Measurements from ENCODE around the gene ITPRID2.

ITPRID2 gene

DNA sequence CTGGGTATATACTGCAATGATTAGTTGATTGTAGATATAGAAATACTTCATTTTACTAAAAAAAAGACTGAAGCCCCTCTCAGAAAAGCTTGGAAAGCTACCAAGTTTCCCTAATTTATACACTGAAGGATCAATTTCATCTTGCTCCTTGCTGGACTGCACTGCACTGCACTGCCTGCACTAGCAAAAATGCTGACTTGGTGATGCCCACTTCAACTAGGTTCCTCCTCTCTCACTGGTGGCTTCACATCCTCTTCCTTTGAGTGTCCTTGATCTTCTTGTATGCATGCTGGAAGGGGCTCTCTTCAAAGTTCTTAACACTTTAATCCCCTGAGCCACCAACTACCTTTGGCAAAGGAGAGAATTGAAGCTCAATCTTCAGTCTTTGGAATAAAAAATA, 31.7 kb upstream of the ITPRID2 start:
- Histone ChIP-seq H2AK5ac (ENCODE audit: low read length) (no peak overlapping the region), H4K8ac (ENCODE audit: low read depth, low read length) (no peak overlapping the region), H3K79me2 (ENCODE audit: control insufficient read depth, insufficient read depth, low read length, poor library complexity) (no peaks in the 10 kb centered on the region), H3K4me2 (ENCODE audit: low read length) (no peak overlapping the region), H3K23ac (ENCODE audit: low read length) (no peak overlapping the region), H2AFZ (ENCODE audit: insufficient read depth, low read length, poor library complexity) (no peak overlapping the region), H3K18ac (ENCODE audit: low read length) (no peak overlapping the region), H3K9me3 (ENCODE audit: insufficient read depth, low read depth, low read length) (no peaks in the 10 kb centered on the region), H4K91ac (ENCODE audit: low read depth, low read length) (no peak overlapping the region), H4K12ac (ENCODE audit: low read depth, low read length) (no peak overlapping the region), H3K79me1 (ENCODE audit: low read length) (no peaks in the 10 kb centered on the region), H2BK120ac (ENCODE audit: insufficient read depth, low read length, poor library complexity) (no peak overlapping the region), H3K4me3 (ENCODE audit: low read depth, low read length) (no peak overlapping the region), H3K27ac (ENCODE audit: low read depth, low read length) (no peak overlapping the region), H3K14ac (ENCODE audit: low read length) (no peak overlapping the region), H3K27me3 (ENCODE audit: insufficient read depth, low read length) (no peaks in the 10 kb centered on the region), H2BK5ac (ENCODE audit: low read depth, low read length, poor library complexity) (no peak overlapping the region), H3K4ac (ENCODE audit: low read depth, low read length) (no peak overlapping the region), H2BK12ac (ENCODE audit: low read length) (no peak overlapping the region), H3K4me1 (ENCODE audit: control insufficient read depth in 1 of 2, insufficient read depth in 2 of 2, low read length in 2 of 2) (no peaks in the 10 kb centered on the region), H3K9ac (ENCODE audit: low read length) (no peak overlapping the region), H3K36me3 (ENCODE audit: control insufficient read depth in 1 of 2, insufficient read depth in 2 of 2, low read length in 2 of 2) (no peaks in the 10 kb centered on the region)
- DNase-seq = no peak

DNA sequence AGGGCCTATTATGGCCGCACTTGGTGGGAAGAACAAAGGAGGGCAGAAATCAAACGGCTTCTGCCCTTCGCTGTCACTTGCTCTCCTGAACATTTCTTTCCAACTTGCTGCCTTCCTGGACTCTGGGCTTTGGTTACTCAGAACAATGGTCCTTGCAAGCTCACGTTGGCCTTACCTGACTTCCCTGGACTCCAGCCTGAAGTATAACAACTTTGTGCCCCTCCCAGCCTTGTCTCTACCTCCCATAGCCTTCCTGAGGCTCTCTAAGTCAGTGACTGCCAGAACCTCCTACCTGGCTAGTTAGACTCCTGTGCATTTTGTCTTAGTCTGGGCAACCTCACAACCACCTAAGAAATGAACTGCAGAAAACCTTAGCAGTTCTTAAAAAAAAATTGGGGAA, 30.2 kb upstream of the ITPRID2 start:
- Histone ChIP-seq H3K79me1 (ENCODE audit: low read length) (no peaks in the 10 kb centered on the region), H4K8ac (ENCODE audit: low read depth, low read length) (no peak overlapping the region), H3K23ac (ENCODE audit: low read length) (no peak overlapping the region), H2AK5ac (ENCODE audit: low read length) (no peak overlapping the region), H3K36me3 (ENCODE audit: control insufficient read depth in 1 of 2, insufficient read depth in 2 of 2, low read length in 2 of 2) (no peaks in the 10 kb centered on the region), H2BK5ac (ENCODE audit: low read depth, low read length, poor library complexity) (no peak overlapping the region), H4K91ac (ENCODE audit: low read depth, low read length) (no peak overlapping the region), H2AFZ (ENCODE audit: insufficient read depth, low read length, poor library complexity) (no peak overlapping the region), H3K14ac (ENCODE audit: low read length) (no peak overlapping the region), H3K18ac (ENCODE audit: low read length) (no peak overlapping the region), H3K4me1 (ENCODE audit: control insufficient read depth in 1 of 2, insufficient read depth in 2 of 2, low read length in 2 of 2) (no peaks in the 10 kb centered on the region), H3K4me2 (ENCODE audit: low read length) (no peak overlapping the region), H3K27me3 (ENCODE audit: insufficient read depth, low read length) (no peaks in the 10 kb centered on the region), H3K9ac (ENCODE audit: low read length) (no peak overlapping the region), H4K12ac (ENCODE audit: low read depth, low read length) (no peak overlapping the region), H3K79me2 (ENCODE audit: control insufficient read depth, insufficient read depth, low read length, poor library complexity) (no peaks in the 10 kb centered on the region), H3K4me3 (ENCODE audit: low read depth, low read length) (no peak overlapping the region), H2BK12ac (ENCODE audit: low read length) (no peak overlapping the region), H3K4ac (ENCODE audit: low read depth, low read length) (no peak overlapping the region), H3K27ac (ENCODE audit: low read depth, low read length) (no peak overlapping the region), H3K9me3 (ENCODE audit: insufficient read depth, low read depth, low read length) (no peaks in the 10 kb centered on the region), H2BK120ac (ENCODE audit: insufficient read depth, low read length, poor library complexity) (no peak overlapping the region)
- no CpG with 5 or more reads among the region's 4 CpGs for WGBS (ENCODE audit: extremely low coverage, insufficient coverage, insufficient read length)
- no peak for DNase-seq

DNA sequence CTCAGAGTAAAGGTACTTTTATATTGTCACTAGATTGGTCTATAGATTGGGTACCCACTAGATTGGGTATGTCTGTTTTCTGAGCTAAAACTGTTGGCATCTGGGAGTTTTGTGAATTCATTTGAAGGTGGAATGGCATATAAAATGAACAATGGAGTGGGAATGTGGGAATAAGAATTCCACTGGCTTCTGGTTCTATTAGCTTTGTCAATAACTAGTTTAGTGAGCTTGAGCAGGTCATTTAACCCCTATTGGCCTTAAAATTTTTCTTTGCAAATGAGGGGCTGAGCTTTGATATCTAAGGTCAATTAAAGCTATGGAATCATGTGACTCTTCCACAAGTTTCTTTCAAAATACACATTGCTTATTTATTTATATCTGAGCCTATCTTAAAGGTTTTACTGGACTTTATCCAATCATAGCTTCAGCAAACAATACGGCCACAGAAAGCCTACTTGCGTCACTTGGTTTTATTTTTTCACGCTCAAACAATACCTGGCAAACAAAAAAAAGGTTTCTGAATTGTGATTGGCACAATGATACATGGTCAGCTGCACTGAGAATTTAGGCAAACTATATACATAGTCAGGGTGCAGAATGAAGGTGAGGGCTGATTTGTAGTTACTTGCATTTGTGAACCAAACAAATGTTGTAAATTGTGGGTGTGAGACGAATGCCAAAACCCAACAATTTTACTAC, 28.8 kb upstream of the ITPRID2 start:
- WGBS (ENCODE audit: extremely low coverage, insufficient coverage, insufficient read length) = no CpG with 5 or more reads among the region's 4 CpGs
- DNase-seq = no peak
- Histone ChIP-seq H2AFZ (ENCODE audit: insufficient read depth, low read length, poor library complexity) (no peak overlapping the region), H3K27ac (ENCODE audit: low read depth, low read length) (no peak overlapping the region), H3K4ac (ENCODE audit: low read depth, low read length) (no peak overlapping the region), H2BK5ac (ENCODE audit: low read depth, low read length, poor library complexity) (no peak overlapping the region), H2BK120ac (ENCODE audit: insufficient read depth, low read length, poor library complexity) (no peak overlapping the region), H3K36me3 (ENCODE audit: control insufficient read depth in 1 of 2, insufficient read depth in 2 of 2, low read length in 2 of 2) (no peaks in the 10 kb centered on the region), H3K18ac (ENCODE audit: low read length) (no peak overlapping the region), H3K4me2 (ENCODE audit: low read length) (no peak overlapping the region), H4K8ac (ENCODE audit: low read depth, low read length) (no peak overlapping the region), H3K4me3 (ENCODE audit: low read depth, low read length) (no peak overlapping the region), H2AK5ac (ENCODE audit: low read length) (no peak overlapping the region), H3K9ac (ENCODE audit: low read length) (no peak overlapping the region), H3K79me1 (ENCODE audit: low read length) (no peaks in the 10 kb centered on the region), H3K23ac (ENCODE audit: low read length) (no peak overlapping the region), H3K27me3 (ENCODE audit: insufficient read depth, low read length) (no peaks in the 10 kb centered on the region), H3K9me3 (ENCODE audit: insufficient read depth, low read depth, low read length) (no peaks in the 10 kb centered on the region), H4K12ac (ENCODE audit: low read depth, low read length) (no peak overlapping the region), H3K4me1 (ENCODE audit: control insufficient read depth in 1 of 2, insufficient read depth in 2 of 2, low read length in 2 of 2) (no peaks in the 10 kb centered on the region), H4K91ac (ENCODE audit: low read depth, low read length) (no peak overlapping the region), H2BK12ac (ENCODE audit: low read length) (no peak overlapping the region), H3K79me2 (ENCODE audit: control insufficient read depth, insufficient read depth, low read length, poor library complexity) (no peaks in the 10 kb centered on the region), H3K14ac (ENCODE audit: low read length) (no peak overlapping the region)

DNA sequence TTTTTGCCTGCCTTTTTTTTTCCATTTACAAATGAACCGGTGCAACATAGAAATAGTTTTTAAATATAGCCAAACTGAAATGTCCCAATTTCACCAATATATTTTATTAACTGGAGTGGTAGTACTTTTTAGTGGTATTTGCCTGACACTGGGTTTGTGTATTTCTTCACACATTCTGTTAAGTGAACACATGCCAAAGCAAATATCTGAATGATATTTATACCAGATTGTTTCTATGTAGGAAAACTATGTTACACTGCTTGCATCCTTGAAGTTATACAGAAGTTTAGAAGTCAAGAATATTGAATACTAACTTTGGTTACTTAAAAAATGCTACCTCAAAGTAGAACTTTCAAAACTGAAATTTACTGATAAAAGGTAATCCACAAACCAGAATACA, 19.4 kb upstream of the ITPRID2 start:
- Histone ChIP-seq H2AK5ac (ENCODE audit: low read length) (no peak overlapping the region), H3K4me2 (ENCODE audit: low read length) (no peak overlapping the region), H2BK120ac (ENCODE audit: insufficient read depth, low read length, poor library complexity) (no peak overlapping the region), H3K36me3 (ENCODE audit: control insufficient read depth in 1 of 2, insufficient read depth in 2 of 2, low read length in 2 of 2) (no peaks in the 10 kb centered on the region), H2BK5ac (ENCODE audit: low read depth, low read length, poor library complexity) (no peak overlapping the region), H3K27ac (ENCODE audit: low read depth, low read length) (no peak overlapping the region), H3K4me1 (ENCODE audit: control insufficient read depth in 1 of 2, insufficient read depth in 2 of 2, low read length in 2 of 2) (peaks cover 0 to 2% of the 10 kb centered on the region in 2 experiments), H3K4ac (ENCODE audit: low read depth, low read length) (no peak overlapping the region), H3K9me3 (ENCODE audit: insufficient read depth, low read depth, low read length) (no peaks in the 10 kb centered on the region), H2BK12ac (ENCODE audit: low read length) (no peak overlapping the region), H3K79me1 (ENCODE audit: low read length) (no peaks in the 10 kb centered on the region), H4K8ac (ENCODE audit: low read depth, low read length) (no peak overlapping the region), H3K27me3 (ENCODE audit: insufficient read depth, low read length) (no peaks in the 10 kb centered on the region), H3K9ac (ENCODE audit: low read length) (no peak overlapping the region), H4K91ac (ENCODE audit: low read depth, low read length) (no peak overlapping the region), H4K12ac (ENCODE audit: low read depth, low read length) (no peak overlapping the region), H3K79me2 (ENCODE audit: control insufficient read depth, insufficient read depth, low read length, poor library complexity) (no peaks in the 10 kb centered on the region), H2AFZ (ENCODE audit: insufficient read depth, low read length, poor library complexity) (no peak overlapping the region), H3K14ac (ENCODE audit: low read length) (no peak overlapping the region), H3K23ac (ENCODE audit: low read length) (no peak overlapping the region), H3K18ac (ENCODE audit: low read length) (no peak overlapping the region), H3K4me3 (ENCODE audit: low read depth, low read length) (no peak overlapping the region)
- no CpG with 5 or more reads among the region's 1 CpG for WGBS (ENCODE audit: extremely low coverage, insufficient coverage, insufficient read length)
- DNase-seq = no peak
